HG02763 (cell line): ENCODE results near the gene ADGRL3.
"Not testable (repeated sequence)": the region's sequence is repeated elsewhere in the genome, so short reads cannot be mapped to it uniquely, and the experiment has no call there.

Source experiments
- ATAC-seq: cut with Tn5 transposase; IDR thresholded peaks from one replicate; pipeline ENCODE4 v1.9.1; 2021; ENCODE audit warnings: mild to moderate bottlenecking, moderate library complexity; ENCODE audit not compliant: unreplicated experiment

The ADGRL3 gene

GRCh38 chr4:61596606-61597340, 396.6 kb downstream of the ADGRL3 start:
- no peak for ATAC-seq

- ATAC-seq: no peak
Observed at GRCh38 chr4:61603086-61603485, 403.0 kb downstream of the ADGRL3 start.

- ATAC-seq: no peak
Observed at GRCh38 chr4:61604054-61604453, 403.9 kb downstream of the ADGRL3 start.

GRCh38 chr4:61605984-61606383, 405.9 kb downstream of the ADGRL3 start:
- ATAC-seq: no peak

GRCh38 chr4:61614231-61614630, 414.1 kb downstream of the ADGRL3 start:
- ATAC-seq: no peak

GRCh38 chr4:61619528-61619927, 419.4 kb downstream of the ADGRL3 start:
- no peak for ATAC-seq

- ATAC-seq: no peak
Observed at GRCh38 chr4:61628282-61628681, 428.2 kb downstream of the ADGRL3 start.

- no peak for ATAC-seq
Observed at GRCh38 chr4:61628727-61629126, 428.6 kb downstream of the ADGRL3 start.

- ATAC-seq: no peak
Observed at GRCh38 chr4:61630548-61630947, 430.4 kb downstream of the ADGRL3 start.

GRCh38 chr4:61638591-61638990, 438.5 kb downstream of the ADGRL3 start:
- no peak for ATAC-seq

- ATAC-seq: not testable (repeated sequence)
Observed at GRCh38 chr4:61646746-61647350, 446.7 kb downstream of the ADGRL3 start.

- ATAC-seq: no peak
Observed at GRCh38 chr4:61648264-61648663, 448.1 kb downstream of the ADGRL3 start.

GRCh38 chr4:61657016-61657415, 456.9 kb downstream of the ADGRL3 start:
- ATAC-seq: no peak

- no peak for ATAC-seq
Observed at GRCh38 chr4:61661960-61662359, 461.8 kb downstream of the ADGRL3 start.

GRCh38 chr4:61662362-61662761, 462.2 kb downstream of the ADGRL3 start:
- ATAC-seq: no peak

GRCh38 chr4:61663310-61663709, 463.2 kb downstream of the ADGRL3 start:
- no peak for ATAC-seq

- no peak for ATAC-seq
Observed at GRCh38 chr4:61665649-61666048, 465.5 kb downstream of the ADGRL3 start.

- ATAC-seq: no peak
Observed at GRCh38 chr4:61666244-61666643, 466.1 kb downstream of the ADGRL3 start.

- ATAC-seq: no peak
Observed at GRCh38 chr4:61671599-61671998, 471.5 kb downstream of the ADGRL3 start.

GRCh38 chr4:61675464-61675863, 475.3 kb downstream of the ADGRL3 start:
- no peak for ATAC-seq

- ATAC-seq: no peak
Observed at GRCh38 chr4:61678297-61678696, 478.2 kb downstream of the ADGRL3 start.

- ATAC-seq: no peak
Observed at GRCh38 chr4:61693520-61693919, 493.4 kb downstream of the ADGRL3 start.
